IMR-90 (cell line): ENCODE data around the gene ETV3L. TPM values are rescaled to one million over a fixed set of nuclear protein-coding genes. Genes with fewer than 3 reads are reported as not detected.
A peak's percentile ranks its signal among the peaks of the same experiment; 100 is the strongest.

ENCODE experiments used
- ATAC-seq: fragments of 200-7000 bp; cut with Tn5 transposase; 2 replicates; pipeline ENCODE4 v1.9.1; 2020; ENCODE audit warnings: low read depth, mild to moderate bottlenecking, moderate library complexity
- BruUV-seq: library from RNA; stranded (reverse); fragments of 400-500 nt; replicated peaks from 2 replicates; lab custom pipeline; 2021; lab: Mats Ljungman, UMichigan
- CTCF ChIA-PET: fragments of 300-600 bp; formaldehyde crosslinking; extraction: SDS; loops from one replicate; lab custom pipeline; 2021; ENCODE audit warnings: antibody characterized with exemption; lab: Yijun Ruan, JAX
- POLR2A ChIA-PET: fragments of 300-600 bp; sonication (Branson Sonifier 250); formaldehyde crosslinking; loops from one replicate; lab custom pipeline; 2022; ENCODE audit warnings: antibody characterized with exemption; ENCODE audit not compliant: unreplicated experiment; lab: Charles Lee
- DNase-seq: peaks from one replicate; pipeline ENCODE4 v3.0.0; 2013
- H2AFZ ChIP-seq: replicated peaks from 2 replicates; pipeline ENCODE3; 2013; ENCODE audit warnings: low read length, mild to moderate bottlenecking; ENCODE audit not compliant: poor library complexity
- H2AK5ac ChIP-seq: 2 replicates; pipeline ENCODE4 v1.6.1; 2013; ENCODE audit warnings: low read depth, low read length, inconsistent platforms
- H2AK9ac ChIP-seq: replicated peaks from 2 replicates; pipeline ENCODE3; 2013; ENCODE audit warnings: mild to moderate bottlenecking, low read depth, low read length, moderate library complexity; ENCODE audit not compliant: poor library complexity
- H2BK120ac ChIP-seq: 2 replicates; pipeline ENCODE4 v1.6.1; 2013; ENCODE audit warnings: low read depth, low read length, inconsistent platforms
- H2BK15ac ChIP-seq: 3 replicates; pipeline ENCODE4 v1.6.1; 2013; ENCODE audit warnings: low read depth, low read length, inconsistent platforms
- H2BK20ac ChIP-seq: 2 replicates; pipeline ENCODE4 v1.6.1; 2013; ENCODE audit warnings: low read depth, mild to moderate bottlenecking, inconsistent platforms, low read length, moderate library complexity
- H2BK5ac ChIP-seq: 2 replicates; pipeline ENCODE4 v1.6.1; 2013; ENCODE audit warnings: mild to moderate bottlenecking, low read depth, low read length, inconsistent platforms; ENCODE audit not compliant: poor library complexity, severe bottlenecking
- H3K14ac ChIP-seq: replicated peaks from 2 replicates; pipeline ENCODE4 v1.6.1; 2013; ENCODE audit warnings: low read depth, low read length, inconsistent platforms
- H3K18ac ChIP-seq: 2 replicates; pipeline ENCODE4 v1.6.1; 2013; ENCODE audit warnings: low read depth, low read length, control low read depth
- H3K23ac ChIP-seq: 2 replicates; pipeline ENCODE4 v1.6.1; 2013; ENCODE audit warnings: low read depth, low read length, inconsistent platforms
- H3K27ac ChIP-seq: 2 replicates; pipeline ENCODE4 v1.5.1; 2013; ENCODE audit warnings: mild to moderate bottlenecking, control low read depth, low read length; ENCODE audit not compliant: insufficient read depth
- H3K27me3 ChIP-seq: 2 replicates; pipeline ENCODE4 v1.6.1; 2013; ENCODE audit warnings: low read length; ENCODE audit not compliant: control insufficient read depth, insufficient read depth
- H3K36me3 ChIP-seq: 2 replicates; pipeline ENCODE4 v1.6.1; 2013; ENCODE audit warnings: low read length, mixed read lengths; ENCODE audit not compliant: control insufficient read depth, insufficient read depth
- H3K4ac ChIP-seq: 2 replicates; pipeline ENCODE4 v1.6.1; 2013; ENCODE audit warnings: low read depth, low read length, inconsistent platforms
- H3K4me1 ChIP-seq: 2 replicates; pipeline ENCODE4 v1.6.1; 2013; ENCODE audit warnings: low read length, mixed read lengths; ENCODE audit not compliant: control insufficient read depth, insufficient read depth
- H3K4me2 ChIP-seq: 2 replicates; pipeline ENCODE4 v1.6.1; 2013; ENCODE audit warnings: low read depth, mild to moderate bottlenecking, control low read depth, low read length, moderate library complexity
- H3K4me3 ChIP-seq: 2 replicates; pipeline ENCODE4 v1.5.1; 2013; ENCODE audit warnings: low read depth, mild to moderate bottlenecking, control low read depth, low read length, moderate library complexity; ENCODE audit not compliant: insufficient read depth
- H3K56ac ChIP-seq: 2 replicates; pipeline ENCODE4 v1.6.1; 2013; ENCODE audit warnings: low read length, inconsistent platforms; ENCODE audit not compliant: insufficient read depth; ENCODE audit errors: extremely low read depth
- H3K79me1 ChIP-seq, 2 experiments: 2 replicates each; pipeline ENCODE4 v1.6.1; 2013; ENCODE audit warnings: low read length in 2 of 2, inconsistent platforms in 1 of 2, low read depth in 1 of 2
- H3K9ac ChIP-seq: 2 replicates; pipeline ENCODE4 v1.6.1; 2013; ENCODE audit warnings: low read depth, low read length, control low read depth
- H3K9me1 ChIP-seq: 2 replicates; pipeline ENCODE4 v1.6.1; 2013; ENCODE audit warnings: low read length, inconsistent platforms; ENCODE audit not compliant: insufficient read depth
- H3K9me3 ChIP-seq: 2 replicates; pipeline ENCODE4 v1.6.1; 2013; ENCODE audit warnings: low read length; ENCODE audit not compliant: control insufficient read depth, insufficient read depth
- H4K20me1 ChIP-seq: 2 replicates; pipeline ENCODE4 v1.6.1; 2013; ENCODE audit warnings: low read length, inconsistent platforms; ENCODE audit not compliant: insufficient read depth
- H4K5ac ChIP-seq: 2 replicates; pipeline ENCODE4 v1.6.1; 2013; ENCODE audit warnings: mild to moderate bottlenecking, low read depth, low read length, control low read depth
- H4K8ac ChIP-seq, 2 experiments: 2 replicates each; pipeline ENCODE4 v1.6.1; 2013; ENCODE audit warnings: low read depth in 2 of 2, low read length in 2 of 2, control low read depth in 1 of 2, inconsistent platforms in 1 of 2
- H4K91ac ChIP-seq: 2 replicates; pipeline ENCODE4 v1.6.1; 2013; ENCODE audit warnings: low read depth, low read length, inconsistent platforms; ENCODE audit not compliant: insufficient read depth
- MXI1 ChIP-seq: IDR thresholded peaks from 2 replicates; pipeline ENCODE4 v1.6.1; 2012; ENCODE audit warnings: low read depth, mild to moderate bottlenecking, low read length, moderate library complexity, borderline replicate concordance
- WGBS, 2 experiments: methylation state at CpG; one replicate each; pipeline versions ENCODE4 v1.1.5 to v1.1.7; 2013; ENCODE audit warnings: missing lambda C conversion rate in 2 of 2; ENCODE audit not compliant: insufficient read length in 1 of 2; ENCODE audit errors: extremely low coverage in 2 of 2; 5-methylcytosine and 5-hydroxymethylcytosine counted together
- dilution Hi-C: fragments of 300-500 bp; cut with HindIII; formaldehyde crosslinking; loops from one replicate; pipeline ENCODE4 v1.14.3; 2018; ENCODE audit warnings: low sequenced_read_pairs; ENCODE audit not compliant: unreplicated experiment
- in situ Hi-C: fragments of 300-500 bp; cut with MboI; formaldehyde crosslinking; loops from 3 replicates; pipeline ENCODE4 v1.14.3; 2019; ENCODE audit warnings: low sequenced_read_pairs, inconsistent platforms, mixed read lengths
- intact Hi-C: fragments of 100-400 bp; cut with micrococcal nuclease; formaldehyde crosslinking; loops from 2 replicates; pipeline ENCODE4 v1.10.0; 2022
- polyA plus RNA-seq, 3 experiments: library from polyadenylated mRNA; depleted of rRNA; stranded (reverse); fragments of >200 nt; gene quantifications; 2 replicates each; pipeline ENCODE4 v1.2.3, GENCODE V29; 2012; ENCODE audit warnings: low replicate concordance in 1 of 3
- total RNA-seq: library from RNA; depleted of rRNA; stranded (reverse); fragments of >200 nt; gene quantifications from 2 replicates; pipeline ENCODE4 v1.2.3, GENCODE V29; 2012

The ETV3L gene
- total and polyA plus RNA-seq, 2 of the 4 experiments (the other 2 are of a cell fraction): not detected

DNA sequence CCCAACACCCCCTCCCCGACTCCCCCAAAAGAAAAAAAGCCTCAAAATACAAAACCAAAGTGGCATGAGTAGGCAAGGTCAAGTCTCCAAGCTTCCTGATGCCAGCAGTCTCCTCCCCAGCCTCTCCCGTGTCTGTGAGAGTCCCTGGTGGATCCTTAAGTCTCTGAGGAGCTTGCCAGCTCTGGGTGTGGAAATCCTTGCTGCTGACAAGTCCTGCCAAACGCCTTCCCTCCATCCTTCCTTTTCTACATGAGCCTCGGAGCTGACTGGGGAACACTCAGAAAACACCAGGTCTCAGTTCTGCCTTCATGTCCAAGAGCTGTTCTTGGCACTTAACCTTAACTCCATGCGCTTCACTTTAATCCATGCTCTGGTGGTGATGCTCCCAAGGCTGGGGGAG lies 3.7 kb upstream of the ETV3L start:
- H3K79me1 ChIP-seq: no peaks in the 10 kb centered on the region
- ChIA-PET CTCF (interaction anchor here (3.0 kb wide), 1 partner anchor 13 kb away, joined by 9 read pairs; no protein-coding TSS in a partner anchor), POLR2A (interaction anchor here (0.6 kb wide), 1 partner anchor 56 kb away, joined by 9 read pairs; no protein-coding TSS in a partner anchor)
- H4K8ac ChIP-seq: no peak overlapping the region
- H3K4me2 ChIP-seq: no peak overlapping the region
- no peak overlapping the region for H2AK9ac ChIP-seq
- in situ Hi-C loops (no loop called here), intact Hi-C loops (no loop called here), dilution Hi-C loops (no loop called here)
- TF ChIP-seq MXI1: no peak
- no peak overlapping the region for H3K4me3 ChIP-seq
- no peak overlapping the region for H3K4ac ChIP-seq
- H2BK5ac ChIP-seq: no peak overlapping the region
- no peak overlapping the region for H3K27ac ChIP-seq
- DNase-seq (no peak), ATAC-seq (no peak)
- BruUV-seq: no TSS peak
- H3K36me3 ChIP-seq: no peaks in the 10 kb centered on the region
- no peak overlapping the region for H2AK5ac ChIP-seq
- WGBS, 2 experiments: 45% methylated on average over 2 of the region's 5 CpGs; no CpG with 5 or more reads in 1 of the 2 experiments
- H3K18ac ChIP-seq: no peak overlapping the region
- no peak overlapping the region for H3K23ac ChIP-seq
- peaks cover 10% of the 10 kb centered on the region for H3K4me1 ChIP-seq
- H3K9me1 ChIP-seq: peaks cover 19% of the 10 kb centered on the region
- no peak overlapping the region for H2BK20ac ChIP-seq
- H2AFZ ChIP-seq: no peak overlapping the region
- H4K20me1 ChIP-seq: no peaks in the 10 kb centered on the region
- no peak overlapping the region for H3K14ac ChIP-seq
- H2BK15ac ChIP-seq: peak overlapping the region; percentile 38; the same call in 1 of the 3 replicates
- no peak overlapping the region for H3K56ac ChIP-seq
- H3K27me3 ChIP-seq: no peaks in the 10 kb centered on the region
- H2BK120ac ChIP-seq: no peak overlapping the region
- H3K9me3 ChIP-seq: no peaks in the 10 kb centered on the region
- no peak overlapping the region for H4K5ac ChIP-seq
- H3K9ac ChIP-seq: no peak overlapping the region
- no peak overlapping the region for H4K91ac ChIP-seq
